H9 (cell line): Measurements from ENCODE around the gene FAM81B. TPM values are rescaled to one million over a fixed set of nuclear protein-coding genes. Genes with fewer than 3 reads are reported as not detected.

ENCODE experiments used
- DNase-seq: peaks from one replicate; pipeline ENCODE4 v3.0.0-alpha.2; 2017
- H2AFZ ChIP-seq: one replicate; pipeline ENCODE4 v1.6.1; 2013; ENCODE audit warnings: mild to moderate bottlenecking, low read length, control low read depth, moderate library complexity
- H2AK5ac ChIP-seq: 2 replicates; pipeline ENCODE4 v1.6.1; 2013; ENCODE audit warnings: low read length, control low read depth, mixed read lengths; ENCODE audit not compliant: insufficient read length
- H2BK120ac ChIP-seq: one replicate; pipeline ENCODE4 v1.6.1; 2013; ENCODE audit warnings: low read depth, mild to moderate bottlenecking, low read length, control low read depth, inconsistent platforms; ENCODE audit not compliant: poor library complexity, severe bottlenecking
- H2BK12ac ChIP-seq: 2 replicates; pipeline ENCODE4 v1.6.1; 2013; ENCODE audit warnings: low read length, control low read depth, mixed read lengths, low read depth; ENCODE audit not compliant: insufficient read length
- H2BK15ac ChIP-seq: 2 replicates; pipeline ENCODE4 v1.6.1; 2013; ENCODE audit warnings: low read depth, low read length, control low read depth
- H2BK20ac ChIP-seq: one replicate; pipeline ENCODE4 v1.6.1; 2013; ENCODE audit warnings: low read depth, mild to moderate bottlenecking, low read length, control low read depth, inconsistent platforms; ENCODE audit not compliant: poor library complexity, severe bottlenecking
- H2BK5ac ChIP-seq: 2 replicates; pipeline ENCODE4 v1.6.1; 2013; ENCODE audit warnings: low read length, control low read depth, mixed read lengths; ENCODE audit not compliant: insufficient read length
- H3K14ac ChIP-seq: 2 replicates; pipeline ENCODE4 v1.6.1; 2013; ENCODE audit warnings: low read length, control low read depth; ENCODE audit not compliant: insufficient read depth
- H3K18ac ChIP-seq: 2 replicates; pipeline ENCODE4 v1.6.1; 2013; ENCODE audit warnings: low read depth, mild to moderate bottlenecking, mixed read lengths, low read length, control low read depth; ENCODE audit not compliant: insufficient read length
- H3K23ac ChIP-seq: 2 replicates; pipeline ENCODE4 v1.6.1; 2013; ENCODE audit warnings: low read length, control low read depth, mixed read lengths, low read depth; ENCODE audit not compliant: insufficient read length
- H3K23me2 ChIP-seq: 2 replicates; pipeline ENCODE4 v1.6.1; 2013; ENCODE audit warnings: low read depth, mild to moderate bottlenecking, mixed read lengths, low read length, control low read depth; ENCODE audit not compliant: insufficient read length, poor library complexity, severe bottlenecking
- H3K27ac ChIP-seq: 2 replicates; pipeline ENCODE4 v1.5.1; 2013; ENCODE audit warnings: low read length, control low read depth, mixed read lengths, low read depth; ENCODE audit not compliant: insufficient read length
- H3K27me3 ChIP-seq: 2 replicates; pipeline ENCODE4 v1.6.1; 2013; ENCODE audit warnings: low read length, control low read depth, inconsistent platforms; ENCODE audit not compliant: insufficient read depth
- H3K4ac ChIP-seq: 2 replicates; pipeline ENCODE4 v1.6.1; 2013; ENCODE audit warnings: low read depth, mild to moderate bottlenecking, control low read depth, inconsistent platforms, low read length, moderate library complexity
- H3K4me1 ChIP-seq: 2 replicates; pipeline ENCODE4 v1.6.1; 2013; ENCODE audit warnings: low read length, control low read depth, inconsistent platforms; ENCODE audit not compliant: insufficient read depth
- H3K4me2 ChIP-seq: 2 replicates; pipeline ENCODE4 v1.6.1; 2013; ENCODE audit warnings: low read length, control low read depth, mixed read lengths; ENCODE audit not compliant: insufficient read length, insufficient read depth
- H3K56ac ChIP-seq: 2 replicates; pipeline ENCODE4 v1.6.1; 2013; ENCODE audit warnings: low read depth, mild to moderate bottlenecking, mixed read lengths, low read length, control low read depth; ENCODE audit not compliant: insufficient read length
- H3K79me1 ChIP-seq: 2 replicates; pipeline ENCODE4 v1.6.1; 2013; ENCODE audit warnings: low read depth, mild to moderate bottlenecking, moderate library complexity, low read length, control low read depth, inconsistent platforms; ENCODE audit not compliant: insufficient read depth, poor library complexity, severe bottlenecking
- H3K79me2 ChIP-seq: 2 replicates; pipeline ENCODE4 v1.6.1; 2013; ENCODE audit warnings: low read length, control low read depth, inconsistent platforms; ENCODE audit not compliant: insufficient read depth
- H3K9ac ChIP-seq: 2 replicates; pipeline ENCODE4 v1.6.1; 2013; ENCODE audit warnings: low read length, control low read depth, mixed read lengths; ENCODE audit not compliant: insufficient read length; ENCODE audit errors: extremely low read depth
- H3K9me3 ChIP-seq: one replicate; pipeline ENCODE4 v1.6.1; 2013; ENCODE audit warnings: low read depth, low read length, inconsistent platforms; ENCODE audit not compliant: control insufficient read depth
- H3T11ph ChIP-seq: one replicate; pipeline ENCODE4 v1.6.1; 2013; ENCODE audit warnings: mild to moderate bottlenecking, low read length, control low read depth, inconsistent platforms
- H4K20me1 ChIP-seq: one replicate; pipeline ENCODE4 v1.6.1; 2013; ENCODE audit not compliant: control insufficient read depth, insufficient read length, insufficient read depth
- H4K5ac ChIP-seq: 2 replicates; pipeline ENCODE4 v1.6.1; 2013; ENCODE audit warnings: low read depth, mild to moderate bottlenecking, mixed read lengths, low read length, control low read depth; ENCODE audit not compliant: insufficient read length
- H4K8ac ChIP-seq: replicated peaks from 2 replicates; pipeline ENCODE4 v1.6.1; 2013; ENCODE audit warnings: low read length, control low read depth, mixed read lengths, low read depth; ENCODE audit not compliant: insufficient read length
- H4K91ac ChIP-seq: 2 replicates; pipeline ENCODE4 v1.6.1; 2013; ENCODE audit warnings: low read depth, mild to moderate bottlenecking, moderate library complexity, mixed read lengths, low read length, control low read depth; ENCODE audit not compliant: insufficient read length
- H3K27ac Mint-ChIP-seq, 3 experiments: 2 replicates in 2 of 3; 3 replicates in 1 of 3; pipeline ENCODE4 v1.8.0; 2020 to 2021; ENCODE audit warnings: mixed read lengths in 3 of 3, mild to moderate bottlenecking in 1 of 3, moderate library complexity in 1 of 3
- H3K27me3 Mint-ChIP-seq: 2 replicates; pipeline ENCODE4 v1.8.0; 2021; ENCODE audit warnings: low read depth, mild to moderate bottlenecking, moderate library complexity, mixed read lengths
- H3K36me3 Mint-ChIP-seq, 3 experiments: 2 replicates in 2 of 3; 3 replicates in 1 of 3; pipeline ENCODE4 v1.8.0; 2020 to 2021; ENCODE audit warnings: low read depth in 3 of 3, mixed read lengths in 3 of 3; ENCODE audit not compliant: insufficient read depth in 1 of 3
- H3K4me1 Mint-ChIP-seq, 2 experiments: 2 replicates each; pipeline ENCODE4 v1.8.0; 2020; ENCODE audit warnings: mixed read lengths in 2 of 2
- H3K4me3 Mint-ChIP-seq, 2 experiments: 2 replicates in 1 of 2; 3 replicates in 1 of 2; pipeline ENCODE4 v1.8.0; 2020 to 2021; ENCODE audit warnings: mild to moderate bottlenecking in 2 of 2, mixed read lengths in 2 of 2, moderate library complexity in 1 of 2
- H3K9me3 Mint-ChIP-seq, 2 experiments: 2 replicates in 1 of 2; 3 replicates in 1 of 2; pipeline ENCODE4 v1.8.0; 2020; ENCODE audit warnings: mild to moderate bottlenecking in 2 of 2, mixed read lengths in 2 of 2, moderate library complexity in 1 of 2
- WGBS: extraction: QIAGEN DNeasy Blood & Tissue Kit; methylation state at CpG from one replicate; pipeline ENCODE4 v1.1.7; 2013; ENCODE audit warnings: missing lambda C conversion rate, low lambda C conversion rate, mixed read lengths; ENCODE audit not compliant: insufficient read length; ENCODE audit errors: extremely low coverage; 5-methylcytosine and 5-hydroxymethylcytosine counted together
- total RNA-seq: library from RNA; stranded (reverse); gene quantifications from 2 replicates; pipeline ENCODE4 v1.2.1, GENCODE V29; 2021
- TF ChIP-seq, protein P1 (sequence below): fragments of 200-600 bp; sonication (generic); conservative IDR thresholded peaks from 3 replicates; pipeline ENCODE4 v1.8.0; 2021; ENCODE audit warnings: antibody characterized with exemption, mild to moderate bottlenecking

FAM81B gene
- total RNA-seq, 1 experiment from 2014 or later: not detected

GRCh38 chr5:95414451-95414850, 23.3 kb downstream of the FAM81B start:
- Histone ChIP-seq H3K27me3 (no peaks in the 10 kb centered on the region), H3K56ac (no peak overlapping the region), H3K9me3 (no peaks in the 10 kb centered on the region), H3K27ac (no peak overlapping the region), H3K9ac (no peak overlapping the region), H2BK5ac (no peak overlapping the region), H2BK20ac (no peak overlapping the region), H3K79me1 (no peaks in the 10 kb centered on the region), H2AFZ (no peak overlapping the region), H2AK5ac (no peak overlapping the region), H4K91ac (no peak overlapping the region), H3K4me1 (no peaks in the 10 kb centered on the region), H2BK120ac (no peak overlapping the region), H2BK12ac (no peak overlapping the region), H4K5ac (no peak overlapping the region), H3K23ac (no peak overlapping the region), H2BK15ac (no peak overlapping the region), H4K20me1 (no peaks in the 10 kb centered on the region), H3K23me2 (no peaks in the 10 kb centered on the region), H3T11ph (no peak overlapping the region), H4K8ac (no peak overlapping the region), H3K14ac (no peak overlapping the region), H3K79me2 (no peaks in the 10 kb centered on the region), H3K4me2 (no peak overlapping the region), H3K18ac (no peak overlapping the region), H3K4ac (no peak overlapping the region)
- Mint-ChIP-seq H3K4me1 (no peaks in the 10 kb centered on the region), H3K4me3 (no peak overlapping the region), H3K27ac (no peak overlapping the region), H3K9me3 (no peaks in the 10 kb centered on the region), H3K27me3 (no peaks in the 10 kb centered on the region), H3K36me3 (no peaks in the 10 kb centered on the region)
- WGBS: no CpG with 5 or more reads among the region's 4 CpGs
- TF ChIP-seq, protein P1, sequence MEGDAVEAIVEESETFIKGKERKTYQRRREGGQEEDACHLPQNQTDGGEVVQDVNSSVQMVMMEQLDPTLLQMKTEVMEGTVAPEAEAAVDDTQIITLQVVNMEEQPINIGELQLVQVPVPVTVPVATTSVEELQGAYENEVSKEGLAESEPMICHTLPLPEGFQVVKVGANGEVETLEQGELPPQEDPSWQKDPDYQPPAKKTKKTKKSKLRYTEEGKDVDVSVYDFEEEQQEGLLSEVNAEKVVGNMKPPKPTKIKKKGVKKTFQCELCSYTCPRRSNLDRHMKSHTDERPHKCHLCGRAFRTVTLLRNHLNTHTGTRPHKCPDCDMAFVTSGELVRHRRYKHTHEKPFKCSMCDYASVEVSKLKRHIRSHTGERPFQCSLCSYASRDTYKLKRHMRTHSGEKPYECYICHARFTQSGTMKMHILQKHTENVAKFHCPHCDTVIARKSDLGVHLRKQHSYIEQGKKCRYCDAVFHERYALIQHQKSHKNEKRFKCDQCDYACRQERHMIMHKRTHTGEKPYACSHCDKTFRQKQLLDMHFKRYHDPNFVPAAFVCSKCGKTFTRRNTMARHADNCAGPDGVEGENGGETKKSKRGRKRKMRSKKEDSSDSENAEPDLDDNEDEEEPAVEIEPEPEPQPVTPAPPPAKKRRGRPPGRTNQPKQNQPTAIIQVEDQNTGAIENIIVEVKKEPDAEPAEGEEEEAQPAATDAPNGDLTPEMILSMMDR: no peak
- no peak for DNase-seq
